Effector memory CD8-positive, alpha-beta T cell (primary cell): ENCODE measurements around the gene C16orf46.

Source experiments
- ATAC-seq: fragments of 150-1000 bp; cut with Tn5 transposase; replicated peaks from 2 replicates; pipeline ENCODE4 v1.10.0; 2021; ENCODE audit warnings: mild to moderate bottlenecking, moderate library complexity
- DNase-seq, 3 experiments: peaks; one replicate each; pipeline ENCODE4 v3.0.0; 2021
- H3K27ac Mint-ChIP-seq, 2 donors: one replicate each; pipeline ENCODE4 v1.8.0; 2022; ENCODE audit warnings: mild to moderate bottlenecking in 2 of 2, mixed read lengths in 2 of 2, moderate library complexity in 2 of 2
- H3K27me3 Mint-ChIP-seq, 2 donors: one replicate each; pipeline ENCODE4 v1.8.0; 2022; ENCODE audit warnings: mixed read lengths in 2 of 2
- H3K36me3 Mint-ChIP-seq: one replicate; pipeline ENCODE4 v1.8.0; 2022; ENCODE audit warnings: mild to moderate bottlenecking, moderate library complexity, mixed read lengths; ENCODE audit not compliant: insufficient read depth
- H3K4me1 Mint-ChIP-seq, 2 donors: one replicate each; pipeline ENCODE4 v1.8.0; 2022; ENCODE audit warnings: low read depth in 2 of 2, mixed read lengths in 2 of 2
- H3K4me3 Mint-ChIP-seq, 2 donors: one replicate each; pipeline ENCODE4 v1.8.0; 2022; ENCODE audit warnings: mild to moderate bottlenecking in 2 of 2, mixed read lengths in 2 of 2, moderate library complexity in 2 of 2
- H3K9me3 Mint-ChIP-seq, 2 donors: one replicate each; pipeline ENCODE4 v1.8.0; 2022; ENCODE audit warnings: mixed read lengths in 2 of 2

C16orf46 gene

DNA sequence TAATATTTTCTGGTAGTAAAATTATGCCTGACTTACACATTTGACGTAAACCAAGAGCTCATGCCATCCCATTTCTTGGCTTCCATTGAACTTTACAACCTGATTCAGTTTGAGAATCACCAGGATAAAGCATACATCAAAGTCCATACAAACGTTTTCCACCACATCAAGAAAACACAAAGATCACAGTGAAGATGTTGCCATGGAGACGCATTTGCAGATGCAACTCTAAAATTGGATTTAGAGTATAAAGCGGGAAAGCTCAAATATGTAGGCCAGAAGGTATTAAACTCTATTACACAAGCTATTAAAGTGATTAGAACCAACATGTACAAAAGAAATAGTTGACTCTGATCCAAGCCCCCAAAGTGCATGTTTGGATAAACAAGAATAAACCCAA is 10.4 kb downstream of the C16orf46 start:
- DNase-seq (no peak), ATAC-seq (no peak)
- Mint-ChIP-seq H3K27ac (no peak overlapping the region), H3K4me3 (no peak overlapping the region), H3K4me1 (no peaks in the 10 kb centered on the region), H3K9me3 (no peaks in the 10 kb centered on the region), H3K27me3 (peaks cover 0 to 10% of the 10 kb centered on the region in 2 donors), H3K36me3 (no peaks in the 10 kb centered on the region)

DNA sequence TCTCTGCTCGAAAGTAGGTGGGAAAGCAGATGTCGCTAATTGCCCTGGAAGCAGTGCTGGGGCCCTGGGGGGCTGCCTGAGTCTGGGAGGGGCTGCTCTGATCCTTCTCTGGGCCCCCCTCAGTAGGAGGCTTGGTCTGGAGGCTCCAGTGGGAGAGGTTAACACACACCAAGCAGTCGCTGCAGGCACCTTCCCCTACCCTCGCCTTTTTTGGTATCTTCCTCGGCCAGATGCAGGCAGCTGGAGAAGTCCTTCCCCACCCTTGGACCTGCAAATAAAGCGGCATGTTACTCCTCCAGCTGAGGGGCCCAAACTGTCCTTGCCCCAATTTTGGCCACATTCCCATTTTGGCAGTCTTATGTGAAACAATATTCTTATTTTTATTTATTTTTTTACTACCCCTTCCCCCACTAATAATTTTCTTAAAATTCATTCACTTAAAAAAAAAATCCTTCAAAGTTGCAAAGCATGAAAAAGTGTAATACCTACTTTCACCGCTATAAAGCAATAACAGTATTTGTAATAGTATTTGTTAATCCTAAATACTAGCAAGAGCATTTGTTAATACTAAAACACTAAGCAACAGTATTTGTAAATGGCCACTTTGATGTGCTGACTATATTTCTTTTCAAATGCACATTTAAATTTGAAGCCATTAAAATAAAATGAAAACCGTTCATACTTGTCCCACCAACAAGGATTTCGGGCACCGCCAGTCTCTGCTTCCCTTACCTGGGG is 15.0 kb downstream of the C16orf46 start:
- no peaks in the 10 kb centered on the region for H3K9me3 Mint-ChIP-seq
- H3K36me3 Mint-ChIP-seq, result peaks cover 6% of the 10 kb centered on the region
- ATAC-seq (no peak), DNase-seq (no peak)
- no peaks in the 10 kb centered on the region for H3K27me3 Mint-ChIP-seq
- no peaks in the 10 kb centered on the region for H3K4me1 Mint-ChIP-seq
- H3K4me3 Mint-ChIP-seq, result no peak overlapping the region
- H3K27ac Mint-ChIP-seq, result no peak overlapping the region

- Mint-ChIP-seq H3K9me3 (no peaks in the 10 kb centered on the region), H3K4me3 (no peak overlapping the region), H3K36me3 (peaks cover 6% of the 10 kb centered on the region), H3K27ac (no peak overlapping the region), H3K4me1 (no peaks in the 10 kb centered on the region), H3K27me3 (no peaks in the 10 kb centered on the region)
- ATAC-seq, result no peak
- DNase-seq, result no peak
Observed at GRCh38 chr16:81061307-81061640, 15.8 kb downstream of the C16orf46 start.

GRCh38 chr16:81060576-81061306 is 16.3 kb downstream of the C16orf46 start:
- Mint-ChIP-seq H3K27ac (no peak overlapping the region), H3K9me3 (no peaks in the 10 kb centered on the region), H3K27me3 (no peaks in the 10 kb centered on the region), H3K4me3 (no peak overlapping the region), H3K4me1 (no peaks in the 10 kb centered on the region), H3K36me3 (peaks cover 6% of the 10 kb centered on the region)
- no peak for DNase-seq
- ATAC-seq, result no peak

- Mint-ChIP-seq H3K36me3 (peaks cover 2% of the 10 kb centered on the region), H3K4me1 (no peaks in the 10 kb centered on the region), H3K4me3 (no peak overlapping the region), H3K27ac (no peak overlapping the region), H3K9me3 (peaks cover 4 to 14% of the 10 kb centered on the region in 2 donors), H3K27me3 (peaks cover 0 to 5% of the 10 kb centered on the region in 2 donors)
- DNase-seq, result no peak
- no peak for ATAC-seq
Observed at GRCh38 chr16:81053761-81054160, 23.3 kb downstream of the C16orf46 start.

- Mint-ChIP-seq H3K27ac (no peak overlapping the region), H3K9me3 (no peaks in the 10 kb centered on the region), H3K4me3 (no peak overlapping the region), H3K36me3 (peaks cover 41% of the 10 kb centered on the region), H3K4me1 (peaks cover 8 to 12% of the 10 kb centered on the region in 2 donors), H3K27me3 (no peaks in the 10 kb centered on the region)
- DNase-seq (no peak), ATAC-seq (no peak)
Observed at GRCh38 chr16:81042821-81043220, 34.2 kb downstream of the C16orf46 start.

GRCh38 chr16:81041696-81042095 is 35.3 kb downstream of the C16orf46 start:
- H3K4me3 Mint-ChIP-seq, result no peak overlapping the region
- H3K4me1 Mint-ChIP-seq, result peaks cover 19 to 20% of the 10 kb centered on the region in 2 donors
- H3K9me3 Mint-ChIP-seq, result no peaks in the 10 kb centered on the region
- ATAC-seq (no peak), DNase-seq (no peak)
- no peaks in the 10 kb centered on the region for H3K27me3 Mint-ChIP-seq
- no peak overlapping the region for H3K27ac Mint-ChIP-seq
- H3K36me3 Mint-ChIP-seq, result peaks cover 41% of the 10 kb centered on the region

GRCh38 chr16:81040842-81041241 is 36.2 kb downstream of the C16orf46 start:
- no peak overlapping the region for H3K4me3 Mint-ChIP-seq
- H3K27ac Mint-ChIP-seq, result no peak overlapping the region
- ATAC-seq (no peak), DNase-seq (no peak)
- H3K4me1 Mint-ChIP-seq, result peaks cover 22 to 23% of the 10 kb centered on the region in 2 donors
- no peaks in the 10 kb centered on the region for H3K9me3 Mint-ChIP-seq
- H3K36me3 Mint-ChIP-seq, result peaks cover 41% of the 10 kb centered on the region
- H3K27me3 Mint-ChIP-seq, result no peaks in the 10 kb centered on the region

DNA sequence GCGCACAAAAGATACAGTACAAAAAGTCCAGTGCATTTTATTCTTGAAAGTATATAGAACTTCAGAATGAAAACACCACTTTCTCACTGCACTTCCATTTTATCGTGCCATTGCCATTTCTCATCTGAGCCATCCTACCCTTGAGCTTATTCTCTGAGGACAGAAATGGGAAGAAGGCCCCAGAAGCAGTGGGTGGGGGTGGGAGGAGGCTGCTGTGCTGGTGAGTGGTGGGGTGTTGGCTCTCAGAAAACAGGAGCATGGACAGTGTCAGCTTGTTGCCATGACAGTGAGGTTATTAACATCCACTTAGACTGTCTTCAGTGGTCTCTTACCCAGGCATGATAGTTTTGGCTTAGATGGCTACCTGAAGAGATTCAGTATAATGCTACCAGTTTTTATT is 36.9 kb downstream of the C16orf46 start:
- Mint-ChIP-seq H3K4me3 (no peak overlapping the region), H3K27ac (no peak overlapping the region), H3K4me1 (peaks cover 22 to 23% of the 10 kb centered on the region in 2 donors)

GRCh38 chr16:81036751-81037350 is 40.2 kb downstream of the C16orf46 start:
- no peak for ATAC-seq
- no peak for DNase-seq
- H3K9me3 Mint-ChIP-seq, result no peaks in the 10 kb centered on the region
- peaks cover 22 to 23% of the 10 kb centered on the region in 2 donors for H3K4me1 Mint-ChIP-seq
- H3K36me3 Mint-ChIP-seq, result peaks cover 11% of the 10 kb centered on the region
- peak overlapping the region; percentile 78 to 80 for H3K4me3 Mint-ChIP-seq
- no peaks in the 10 kb centered on the region for H3K27me3 Mint-ChIP-seq
- peak overlapping the region in 1 of 2 donors; percentile 59 for H3K27ac Mint-ChIP-seq

More for the DNA sequence above, 36.9 kb downstream of the C16orf46 start:
- Mint-ChIP-seq H3K27me3 (no peaks in the 10 kb centered on the region), H3K9me3 (no peaks in the 10 kb centered on the region), H3K36me3 (peaks cover 36% of the 10 kb centered on the region)
- ATAC-seq (no peak), DNase-seq (no peak)

GRCh38 chr16:81035975-81036750 is 40.9 kb downstream of the C16orf46 start:
- Mint-ChIP-seq H3K4me1 (peaks cover 22 to 23% of the 10 kb centered on the region in 2 donors), H3K27ac (peak overlapping the region in 1 of 2 donors; percentile 59), H3K4me3 (peak overlapping the region; percentile 78 to 80), H3K36me3 (peaks cover 4% of the 10 kb centered on the region), H3K27me3 (no peaks in the 10 kb centered on the region), H3K9me3 (no peaks in the 10 kb centered on the region)
- peak in 2 of 3 experiments; percentile 35 to 38 for DNase-seq
- peak; percentile 67 for ATAC-seq

DNA sequence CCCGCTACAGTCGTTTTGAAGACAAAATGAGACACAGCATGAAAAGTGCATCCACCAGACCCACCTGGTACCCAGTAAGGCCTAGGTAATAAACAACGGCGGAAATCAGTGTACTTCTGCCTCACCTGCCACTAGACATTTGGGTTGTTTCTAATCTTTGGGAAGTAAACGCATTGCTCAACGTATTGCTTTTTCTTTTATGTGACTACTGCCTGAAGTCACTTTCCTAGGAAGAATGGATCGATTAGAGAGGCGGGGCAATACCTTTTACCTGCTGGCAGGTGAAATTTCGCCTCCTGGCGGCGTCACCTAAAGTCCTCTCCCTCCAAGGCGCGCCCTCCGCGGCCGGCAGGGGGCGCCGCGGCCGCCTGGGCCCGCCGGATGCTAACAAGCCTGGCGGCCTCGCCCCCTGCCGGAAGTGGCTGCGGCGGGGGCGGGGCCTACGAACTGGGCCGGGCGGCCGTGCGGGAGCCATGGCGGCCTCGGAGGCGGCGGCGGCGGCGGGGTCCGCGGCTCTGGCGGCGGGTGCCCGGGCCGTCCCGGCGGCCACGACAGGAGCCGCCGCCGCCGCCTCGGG is 41.6 kb downstream of the C16orf46 start, which contains the start of gene ATMIN:
Gene ATMIN, plus strand, starts transcription at position 445 of the 577 bp plus-strand sequence. Its CDS starts 29 bp downstream, at position 474.
- Mint-ChIP-seq H3K36me3 (peaks cover 3% of the 10 kb centered on the region), H3K4me1 (peaks cover 21 to 22% of the 10 kb centered on the region in 2 donors), H3K27me3 (no peaks in the 10 kb centered on the region), H3K27ac (peak within 1 kb of the TSS in 1 of 2 donors; percentile 59), H3K4me3 (peak within 1 kb of the TSS; percentile 78 to 80), H3K9me3 (no peaks in the 10 kb centered on the region)
- DNase-seq (peak; percentile 83 to 90 (median 84)), ATAC-seq (peak; percentile 95)
